ENCODE data around the gene TMEM174. TPM values are rescaled to one million over a fixed set of nuclear protein-coding genes. Genes with fewer than 3 reads are reported as not detected.

The TMEM174 gene
- total RNA-seq, 1 donor from 2014 or later = not detected

DNA sequence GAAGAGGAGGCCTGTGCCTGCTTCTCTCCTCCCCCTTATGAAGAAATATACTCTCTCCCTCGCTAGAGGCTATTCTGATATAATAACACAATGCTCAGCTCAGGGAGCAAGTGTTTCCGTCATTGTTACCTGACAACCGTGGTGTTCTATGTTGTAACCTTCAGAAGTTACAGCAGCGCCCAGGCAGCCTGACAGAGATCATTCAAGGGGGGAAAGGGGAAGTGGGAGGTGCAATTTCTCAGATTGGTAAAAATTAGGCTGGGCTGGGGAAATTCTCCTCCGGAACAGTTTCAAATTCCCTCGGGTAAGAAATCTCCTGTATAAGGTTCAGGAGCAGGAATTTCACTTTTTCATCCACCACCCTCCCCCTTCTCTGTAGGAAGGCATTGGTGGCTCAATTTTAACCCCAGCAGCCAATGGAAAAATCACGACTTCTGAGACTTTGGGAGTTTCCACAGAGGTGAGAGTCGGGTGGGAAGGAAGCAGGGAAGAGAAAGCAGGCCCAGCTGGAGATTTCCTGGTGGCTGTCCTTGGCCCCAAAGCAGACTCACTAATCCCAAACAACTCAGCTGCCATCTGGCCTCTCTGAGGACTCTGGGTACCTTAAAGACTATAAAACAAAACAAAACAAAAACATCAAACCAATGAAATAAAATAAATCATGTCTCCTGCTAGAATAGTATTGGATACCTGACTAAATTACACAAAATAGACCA lies 1.3 kb downstream of the TMEM174 start:
- Mint-ChIP-seq H3K4me3 (ENCODE audit: unreplicated experiment) (no peak overlapping the region), H3K27me3 (ENCODE audit: unreplicated experiment) (no peaks in the 10 kb centered on the region), H3K4me1 (ENCODE audit: low read depth, unreplicated experiment) (peaks cover 2% of the 10 kb centered on the region), H3K9me3 (ENCODE audit: unreplicated experiment) (no peaks in the 10 kb centered on the region), H3K36me3 (ENCODE audit: unreplicated experiment) (peaks cover 4% of the 10 kb centered on the region), H3K27ac (ENCODE audit: unreplicated experiment) (no peak overlapping the region)
- no peak for DNase-seq
- TF ChIP-seq, protein P1, sequence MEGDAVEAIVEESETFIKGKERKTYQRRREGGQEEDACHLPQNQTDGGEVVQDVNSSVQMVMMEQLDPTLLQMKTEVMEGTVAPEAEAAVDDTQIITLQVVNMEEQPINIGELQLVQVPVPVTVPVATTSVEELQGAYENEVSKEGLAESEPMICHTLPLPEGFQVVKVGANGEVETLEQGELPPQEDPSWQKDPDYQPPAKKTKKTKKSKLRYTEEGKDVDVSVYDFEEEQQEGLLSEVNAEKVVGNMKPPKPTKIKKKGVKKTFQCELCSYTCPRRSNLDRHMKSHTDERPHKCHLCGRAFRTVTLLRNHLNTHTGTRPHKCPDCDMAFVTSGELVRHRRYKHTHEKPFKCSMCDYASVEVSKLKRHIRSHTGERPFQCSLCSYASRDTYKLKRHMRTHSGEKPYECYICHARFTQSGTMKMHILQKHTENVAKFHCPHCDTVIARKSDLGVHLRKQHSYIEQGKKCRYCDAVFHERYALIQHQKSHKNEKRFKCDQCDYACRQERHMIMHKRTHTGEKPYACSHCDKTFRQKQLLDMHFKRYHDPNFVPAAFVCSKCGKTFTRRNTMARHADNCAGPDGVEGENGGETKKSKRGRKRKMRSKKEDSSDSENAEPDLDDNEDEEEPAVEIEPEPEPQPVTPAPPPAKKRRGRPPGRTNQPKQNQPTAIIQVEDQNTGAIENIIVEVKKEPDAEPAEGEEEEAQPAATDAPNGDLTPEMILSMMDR (IDR thresholded peaks at IDR 0.05; ENCODE audit: partially characterized antibody, unreplicated experiment) = no peak

DNA sequence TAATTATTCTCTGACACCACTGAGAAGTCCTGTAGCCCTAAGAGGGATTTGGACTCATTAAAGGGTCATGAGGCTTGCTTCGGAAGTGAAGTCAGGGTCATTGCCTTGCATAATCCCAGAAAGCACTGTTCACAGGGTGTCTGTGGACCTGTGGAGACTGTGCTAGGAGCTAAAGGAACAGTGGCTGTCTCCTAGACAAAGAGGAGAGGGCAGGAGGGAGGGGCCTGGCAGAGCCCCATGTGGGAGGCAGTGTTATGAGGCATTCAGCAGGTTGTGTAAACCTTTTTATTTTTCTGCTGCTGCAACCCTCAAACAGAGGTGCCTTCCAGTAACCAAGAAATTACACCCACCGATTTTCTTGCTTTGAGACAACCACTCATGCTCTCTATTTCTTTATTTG lies 3.3 kb downstream of the TMEM174 start:
- DNase-seq = no peak
- Mint-ChIP-seq H3K27ac (ENCODE audit: unreplicated experiment) (no peak overlapping the region), H3K36me3 (ENCODE audit: unreplicated experiment) (peaks cover 4% of the 10 kb centered on the region), H3K27me3 (ENCODE audit: unreplicated experiment) (no peaks in the 10 kb centered on the region), H3K4me1 (ENCODE audit: low read depth, unreplicated experiment) (peaks cover 2% of the 10 kb centered on the region), H3K9me3 (ENCODE audit: unreplicated experiment) (no peaks in the 10 kb centered on the region), H3K4me3 (ENCODE audit: unreplicated experiment) (no peak overlapping the region)
- TF ChIP-seq, protein P1 (IDR thresholded peaks at IDR 0.05; ENCODE audit: partially characterized antibody, unreplicated experiment) = no peak

DNA sequence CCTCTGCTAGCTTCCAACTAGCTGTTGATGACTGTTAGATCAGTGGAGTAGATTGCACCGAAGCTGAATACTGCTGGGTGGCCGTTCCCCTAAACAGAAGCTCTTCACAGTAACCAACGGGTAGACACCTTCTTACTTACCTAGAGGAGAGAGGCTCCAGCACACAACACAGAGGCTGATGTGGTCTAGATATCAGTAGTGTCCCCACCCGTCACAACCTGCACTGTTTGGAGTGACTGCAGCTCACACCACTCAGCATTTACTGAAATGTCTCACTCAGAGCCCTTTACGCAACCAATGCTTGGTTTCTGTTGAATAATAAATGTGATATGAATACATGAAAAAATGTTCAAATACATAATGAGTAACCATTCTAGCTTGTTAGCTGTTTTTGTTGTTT lies 5.3 kb downstream of the TMEM174 start:
- H3K27ac Mint-ChIP-seq (ENCODE audit: unreplicated experiment) = no peak overlapping the region
- TF ChIP-seq, protein P1 (IDR thresholded peaks at IDR 0.05; ENCODE audit: partially characterized antibody, unreplicated experiment) = no peak
- no peaks in the 10 kb centered on the region for H3K9me3 Mint-ChIP-seq (ENCODE audit: unreplicated experiment)

DNA sequence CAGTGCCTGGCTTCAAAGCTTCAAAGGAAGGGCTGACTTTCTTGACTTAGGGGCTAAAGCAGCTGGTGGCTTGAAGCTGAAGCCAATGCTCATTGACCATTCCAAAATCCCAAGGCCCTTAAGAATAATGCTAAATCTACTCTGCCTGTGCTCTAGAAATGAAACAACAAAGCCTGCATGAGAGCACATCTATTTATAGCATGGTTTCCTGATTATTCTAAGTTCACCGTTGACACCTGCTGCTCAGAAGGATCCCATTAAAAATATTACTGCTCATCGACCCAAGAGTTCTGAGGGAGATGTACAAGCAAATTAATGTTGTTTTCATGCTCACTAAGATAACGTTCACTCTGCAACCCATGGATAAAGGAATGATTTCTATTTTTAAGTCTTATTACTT lies 6.7 kb downstream of the TMEM174 start:
- TF ChIP-seq, protein P1 (IDR thresholded peaks at IDR 0.05; ENCODE audit: partially characterized antibody, unreplicated experiment) = no peak
- Mint-ChIP-seq H3K4me3 (ENCODE audit: unreplicated experiment) (no peak overlapping the region), H3K27ac (ENCODE audit: unreplicated experiment) (no peak overlapping the region), H3K36me3 (ENCODE audit: unreplicated experiment) (peaks cover 9% of the 10 kb centered on the region), H3K27me3 (ENCODE audit: unreplicated experiment) (no peaks in the 10 kb centered on the region), H3K9me3 (ENCODE audit: unreplicated experiment) (no peaks in the 10 kb centered on the region), H3K4me1 (ENCODE audit: low read depth, unreplicated experiment) (peaks cover 2% of the 10 kb centered on the region)
- DNase-seq = no peak

More for the DNA sequence above, 5.3 kb downstream of the TMEM174 start:
- DNase-seq = no peak
- H3K27me3 Mint-ChIP-seq (ENCODE audit: unreplicated experiment) = no peaks in the 10 kb centered on the region
- H3K4me3 Mint-ChIP-seq (ENCODE audit: unreplicated experiment) = no peak overlapping the region
- H3K4me1 Mint-ChIP-seq (ENCODE audit: low read depth, unreplicated experiment) = peaks cover 2% of the 10 kb centered on the region
- H3K36me3 Mint-ChIP-seq (ENCODE audit: unreplicated experiment) = peaks cover 4% of the 10 kb centered on the region

DNA sequence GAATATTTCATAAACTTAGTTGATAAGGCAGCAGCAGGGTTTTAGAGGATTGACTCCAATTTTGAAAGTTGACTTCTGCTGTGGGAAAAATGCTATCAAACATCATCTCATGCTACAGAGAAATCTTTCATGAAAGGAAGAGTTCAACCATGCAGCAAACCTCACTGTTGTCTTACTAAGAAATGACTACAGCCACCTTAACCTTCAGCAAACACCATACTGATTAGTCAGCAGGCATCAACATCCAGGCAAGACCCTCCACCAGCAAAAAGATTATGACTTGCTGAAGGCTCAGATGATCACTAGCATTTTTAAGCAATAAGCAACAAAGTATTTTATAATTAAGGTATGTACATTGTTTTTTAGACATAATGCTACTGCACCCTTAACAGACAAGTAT lies 7.6 kb downstream of the TMEM174 start:
- no peak for DNase-seq
- no peaks in the 10 kb centered on the region for H3K9me3 Mint-ChIP-seq (ENCODE audit: unreplicated experiment)
- TF ChIP-seq, protein P1 (IDR thresholded peaks at IDR 0.05; ENCODE audit: partially characterized antibody, unreplicated experiment) = no peak
- H3K4me3 Mint-ChIP-seq (ENCODE audit: unreplicated experiment) = no peak overlapping the region
- no peaks in the 10 kb centered on the region for H3K27me3 Mint-ChIP-seq (ENCODE audit: unreplicated experiment)
- H3K36me3 Mint-ChIP-seq (ENCODE audit: unreplicated experiment) = peaks cover 9% of the 10 kb centered on the region
- H3K4me1 Mint-ChIP-seq (ENCODE audit: low read depth, unreplicated experiment) = peaks cover 1% of the 10 kb centered on the region
- H3K27ac Mint-ChIP-seq (ENCODE audit: unreplicated experiment) = no peak overlapping the region
